Measurements from ENCODE around the gene IL23A.

DNA sequence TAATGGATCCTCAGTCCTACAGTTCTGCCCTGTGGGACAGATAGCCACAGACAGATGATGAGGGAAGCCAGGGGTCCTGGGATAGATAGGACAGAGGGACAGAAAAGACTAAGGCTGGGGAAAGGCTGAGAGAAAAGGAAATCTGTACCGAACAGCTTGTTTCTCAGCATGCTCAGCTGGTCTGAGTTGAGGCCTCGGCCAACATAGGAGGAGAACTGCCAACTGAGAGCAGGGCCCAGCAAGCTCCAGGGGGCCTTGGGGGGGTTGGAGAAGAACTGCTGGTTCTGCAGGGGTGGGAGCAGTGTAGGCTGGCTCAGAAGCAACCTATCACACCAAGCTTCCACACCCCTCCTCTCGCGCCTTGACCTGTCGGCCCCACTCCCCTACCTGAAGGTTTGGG, 10.1 kb downstream of the IL23A start:
- no peak for TF ChIP-seq TCF4 (CRISPR knock-in tag; IDR thresholded peaks at IDR 0.05; ENCODE audit: borderline replicate concordance)
- no peak for TF ChIP-seq ZFP30 (CRISPR knock-in tag; IDR thresholded peaks at IDR 0.05)
- TF ChIP-seq ZNF565 (CRISPR knock-in tag; conservative IDR thresholded peaks at IDR 0.05; ENCODE audit: low read depth): no peak
- TF ChIP-seq, protein P1, sequence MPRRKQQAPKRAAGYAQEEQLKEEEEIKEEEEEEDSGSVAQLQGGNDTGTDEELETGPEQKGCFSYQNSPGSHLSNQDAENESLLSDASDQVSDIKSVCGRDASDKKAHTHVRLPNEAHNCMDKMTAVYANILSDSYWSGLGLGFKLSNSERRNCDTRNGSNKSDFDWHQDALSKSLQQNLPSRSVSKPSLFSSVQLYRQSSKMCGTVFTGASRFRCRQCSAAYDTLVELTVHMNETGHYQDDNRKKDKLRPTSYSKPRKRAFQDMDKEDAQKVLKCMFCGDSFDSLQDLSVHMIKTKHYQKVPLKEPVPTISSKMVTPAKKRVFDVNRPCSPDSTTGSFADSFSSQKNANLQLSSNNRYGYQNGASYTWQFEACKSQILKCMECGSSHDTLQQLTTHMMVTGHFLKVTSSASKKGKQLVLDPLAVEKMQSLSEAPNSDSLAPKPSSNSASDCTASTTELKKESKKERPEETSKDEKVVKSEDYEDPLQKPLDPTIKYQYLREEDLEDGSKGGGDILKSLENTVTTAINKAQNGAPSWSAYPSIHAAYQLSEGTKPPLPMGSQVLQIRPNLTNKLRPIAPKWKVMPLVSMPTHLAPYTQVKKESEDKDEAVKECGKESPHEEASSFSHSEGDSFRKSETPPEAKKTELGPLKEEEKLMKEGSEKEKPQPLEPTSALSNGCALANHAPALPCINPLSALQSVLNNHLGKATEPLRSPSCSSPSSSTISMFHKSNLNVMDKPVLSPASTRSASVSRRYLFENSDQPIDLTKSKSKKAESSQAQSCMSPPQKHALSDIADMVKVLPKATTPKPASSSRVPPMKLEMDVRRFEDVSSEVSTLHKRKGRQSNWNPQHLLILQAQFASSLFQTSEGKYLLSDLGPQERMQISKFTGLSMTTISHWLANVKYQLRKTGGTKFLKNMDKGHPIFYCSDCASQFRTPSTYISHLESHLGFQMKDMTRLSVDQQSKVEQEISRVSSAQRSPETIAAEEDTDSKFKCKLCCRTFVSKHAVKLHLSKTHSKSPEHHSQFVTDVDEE (CRISPR knock-in tag; IDR thresholded peaks at IDR 0.05): no peak
- TF ChIP-seq, protein P2, sequence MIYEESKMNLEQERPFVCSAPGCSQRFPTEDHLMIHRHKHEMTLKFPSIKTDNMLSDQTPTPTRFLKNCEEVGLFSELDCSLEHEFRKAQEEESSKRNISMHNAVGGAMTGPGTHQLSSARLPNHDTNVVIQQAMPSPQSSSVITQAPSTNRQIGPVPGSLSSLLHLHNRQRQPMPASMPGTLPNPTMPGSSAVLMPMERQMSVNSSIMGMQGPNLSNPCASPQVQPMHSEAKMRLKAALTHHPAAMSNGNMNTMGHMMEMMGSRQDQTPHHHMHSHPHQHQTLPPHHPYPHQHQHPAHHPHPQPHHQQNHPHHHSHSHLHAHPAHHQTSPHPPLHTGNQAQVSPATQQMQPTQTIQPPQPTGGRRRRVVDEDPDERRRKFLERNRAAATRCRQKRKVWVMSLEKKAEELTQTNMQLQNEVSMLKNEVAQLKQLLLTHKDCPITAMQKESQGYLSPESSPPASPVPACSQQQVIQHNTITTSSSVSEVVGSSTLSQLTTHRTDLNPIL (CRISPR knock-in tag; IDR thresholded peaks at IDR 0.05; ENCODE audit: low read depth): no peak
- TF ChIP-seq ARNTL (CRISPR knock-in tag; IDR thresholded peaks at IDR 0.05; ENCODE audit: borderline replicate concordance, low read depth): no peak
- no peak for TF ChIP-seq CSDC2 (CRISPR knock-in tag; IDR thresholded peaks at IDR 0.05)
- no peak for TF ChIP-seq ZFP3 (CRISPR knock-in tag; IDR thresholded peaks at IDR 0.05)
- no peak for TF ChIP-seq ZC3H10 (CRISPR knock-in tag; IDR thresholded peaks at IDR 0.05)
- no peak for TF ChIP-seq PPARA (CRISPR knock-in tag; IDR thresholded peaks at IDR 0.05; ENCODE audit: borderline replicate concordance)
- no peak for TF ChIP-seq ESRRG (CRISPR knock-in tag; IDR thresholded peaks at IDR 0.05)
- no peak for TF ChIP-seq RARB (CRISPR knock-in tag; IDR thresholded peaks at IDR 0.05)

All from SK-N-SH treated with all-trans-retinoic acid at 6 μM for 48 hours (cell line).